HCT116 (cell line): ENCODE measurements around the gene FNDC3A. TPM values are rescaled to one million over a fixed set of nuclear protein-coding genes. Genes with fewer than 3 reads are reported as not detected.

ENCODE experiments used
- ATAC-seq: fragments of 200-7000 bp; cut with Tn5 transposase; 2 replicates; pipeline ENCODE4 v1.9.1; 2020; ENCODE audit warnings: mild to moderate bottlenecking, moderate library complexity
- BruUV-seq: library from RNA; stranded (reverse); fragments of 400-500 nt; replicated peaks from 2 replicates; lab custom pipeline; 2021; lab: Mats Ljungman, UMichigan
- CTCF ChIA-PET: fragments of 300-600 bp; sonication (Branson Sonifier 250); formaldehyde crosslinking; loops from one replicate; lab custom pipeline; 2021; ENCODE audit warnings: antibody characterized with exemption; lab: Charles Lee
- POLR2A ChIA-PET: fragments of 300-600, 350-600 bp; sonication (Branson Sonifier 250); formaldehyde crosslinking; loops from one replicate; lab custom pipeline; 2021; ENCODE audit warnings: antibody characterized with exemption; lab: Charles Lee
- RAD21 ChIA-PET, 2 experiments: fragments of 300-600 bp; sonication (Branson Sonifier 250); formaldehyde crosslinking; loops; one replicate each; lab custom pipeline; 2023; ENCODE audit warnings: low total read pairs in 2 of 2; ENCODE audit not compliant: uncharacterized antibody in 2 of 2, unreplicated experiment in 2 of 2, low non-redundant PET in 1 of 2; lab: Charles Lee
- DNase-seq: peaks from one replicate; pipeline ENCODE4 v3.0.0-alpha.2; 2010; ENCODE audit warnings: low read depth, low spot score
- H2AFZ ChIP-seq: fragments of 200-600 bp; shearing (Covaris generic), sonication (generic); 2 replicates; pipeline ENCODE4 v1.6.1; 2017; ENCODE audit warnings: low read depth, mixed run types, mixed read lengths, antibody characterized with exemption, low read length; ENCODE audit not compliant: poor library complexity, severe bottlenecking
- H3K27ac ChIP-seq: 2 replicates; pipeline ENCODE4 v1.5.1; 2012; ENCODE audit warnings: low read depth, low read length
- H3K27me3 ChIP-seq: fragments of 200-600 bp; sonication (generic); 2 replicates; pipeline ENCODE4 v1.6.1; 2016; ENCODE audit warnings: mixed run types, low read length, mixed read lengths; ENCODE audit not compliant: insufficient read depth
- H3K36me3 ChIP-seq, 2 experiments: fragments of 200-500 bp in 1 of 2; fragments of 200-600 bp in 1 of 2; sonication (Bioruptor generic) in 1 of 2; sonication (generic) in 1 of 2; 2 replicates each; pipeline versions ENCODE4 v1.5.1 to v1.6.1; 2014 to 2016; ENCODE audit warnings: low read length in 2 of 2, inconsistent platforms in 1 of 2, mixed read lengths in 1 of 2, mixed run types in 1 of 2; ENCODE audit not compliant: insufficient read depth in 2 of 2, control insufficient read depth in 1 of 2
- H3K4me1 ChIP-seq, 2 experiments: fragments of 200-600 bp in 1 of 2; sonication (generic) in 1 of 2; 2 replicates each; pipeline versions ENCODE4 v1.5.1 to v1.6.1; 2012 to 2017; ENCODE audit warnings: low read length in 2 of 2, inconsistent platforms in 1 of 2, mild to moderate bottlenecking in 1 of 2, mixed read lengths in 1 of 2, mixed run types in 1 of 2, moderate library complexity in 1 of 2; ENCODE audit not compliant: insufficient read depth in 2 of 2, control insufficient read depth in 1 of 2
- H3K4me2 ChIP-seq: fragments of 200-600 bp; sonication (generic); 2 replicates; pipeline ENCODE4 v1.6.1; 2017; ENCODE audit warnings: mixed run types, low read length, mixed read lengths
- H3K4me3 ChIP-seq, 2 experiments: fragments of 200-600 bp in 1 of 2; sonication (generic) in 1 of 2; replicated peaks in 1 of 2; 2 replicates each; pipeline ENCODE4 v1.5.1; 2011 to 2016; ENCODE audit warnings: low read length in 2 of 2, control low read depth in 1 of 2, low read depth in 1 of 2, mild to moderate bottlenecking in 1 of 2, mixed read lengths in 1 of 2, mixed run types in 1 of 2
- H3K79me2 ChIP-seq: fragments of 200-600 bp; sonication (generic); 2 replicates; pipeline ENCODE4 v1.6.1; 2017; ENCODE audit warnings: mild to moderate bottlenecking, mixed run types, low read length, moderate library complexity, mixed read lengths; ENCODE audit not compliant: insufficient read depth
- H3K9ac ChIP-seq: fragments of 200-600 bp; sonication (generic); 2 replicates; pipeline ENCODE4 v1.6.1; 2016; ENCODE audit warnings: low read length, mixed read lengths
- H3K9me2 ChIP-seq: fragments of 200-600 bp; sonication (generic), shearing (Covaris generic); 2 replicates; pipeline ENCODE4 v1.6.1; 2017; ENCODE audit warnings: mixed run types, mild to moderate bottlenecking, moderate library complexity; ENCODE audit not compliant: insufficient read depth
- H3K9me3 ChIP-seq, 2 experiments: fragments of 200-500 bp in 1 of 2; fragments of 200-600 bp in 1 of 2; sonication (Bioruptor generic) in 1 of 2; sonication (generic) in 1 of 2; 2 replicates each; pipeline ENCODE4 v1.6.1; 2014 to 2017; ENCODE audit warnings: low read length in 2 of 2, mixed read lengths in 2 of 2, inconsistent platforms in 1 of 2, low read depth in 1 of 2, mild to moderate bottlenecking in 1 of 2, mixed run types in 1 of 2, moderate library complexity in 1 of 2; ENCODE audit not compliant: control insufficient read depth in 1 of 2, insufficient read depth in 1 of 2
- H4K20me1 ChIP-seq: fragments of 200-600 bp; sonication (generic), shearing (Covaris generic); 2 replicates; pipeline ENCODE4 v1.6.1; 2017; ENCODE audit warnings: mixed run types, mild to moderate bottlenecking, moderate library complexity; ENCODE audit not compliant: insufficient read depth
- CBX3 ChIP-seq: IDR thresholded peaks from 2 replicates; pipeline ENCODE4 v1.6.1; 2012; ENCODE audit warnings: low read depth
- EGR1 ChIP-seq: IDR thresholded peaks from 2 replicates; pipeline ENCODE4 v1.6.1; 2012; ENCODE audit warnings: low read depth
- ELF1 ChIP-seq: IDR thresholded peaks from 2 replicates; pipeline ENCODE4 v1.6.1; 2012; ENCODE audit warnings: low read depth, borderline replicate concordance
- EZH2phosphoT487 ChIP-seq: fragments of 200-600 bp; IDR thresholded peaks from 2 replicates; pipeline ENCODE4 v1.6.1; 2018; ENCODE audit warnings: antibody characterized with exemption, borderline replicate concordance
- FOSL1 ChIP-seq: IDR thresholded peaks from 2 replicates; pipeline ENCODE4 v1.6.1; 2012; ENCODE audit warnings: low read depth
- JUND ChIP-seq: IDR thresholded peaks from 2 replicates; pipeline ENCODE4 v1.6.1; 2012
- POLR2A ChIP-seq: IDR thresholded peaks from 2 replicates; pipeline ENCODE4 v1.7.0; 2011; ENCODE audit warnings: borderline replicate concordance; ENCODE audit not compliant: insufficient read depth, insufficient read length; ENCODE audit errors: extremely low read depth
- POLR2AphosphoS5 ChIP-seq: IDR thresholded peaks from 2 replicates; pipeline ENCODE4 v1.6.1; 2011; ENCODE audit warnings: mild to moderate bottlenecking, low read depth, low read length, moderate library complexity
- SIN3A ChIP-seq: IDR thresholded peaks from 2 replicates; pipeline ENCODE4 v1.6.1; 2012; ENCODE audit warnings: low read depth
- SP1 ChIP-seq: IDR thresholded peaks from 2 replicates; pipeline ENCODE4 v1.6.1; 2012; ENCODE audit warnings: low read depth
- SRF ChIP-seq: IDR thresholded peaks from 2 replicates; pipeline ENCODE4 v1.6.1; 2012; ENCODE audit warnings: low read depth
- TCF7L2 ChIP-seq: IDR thresholded peaks from 2 replicates; pipeline ENCODE4 v1.7.0; 2011; ENCODE audit warnings: borderline replicate concordance, inconsistent platforms; ENCODE audit not compliant: insufficient read depth, insufficient read length; ENCODE audit errors: extremely low read depth
- ZFX ChIP-seq: fragments of 450-650 bp; IDR thresholded peaks from 2 replicates; pipeline ENCODE4 v1.6.1; 2017
- ZNF274 ChIP-seq: fragments of 200-500 bp; sonication (Bioruptor generic); IDR thresholded peaks from 2 replicates; pipeline ENCODE4 v1.6.1; 2014; ENCODE audit warnings: mild to moderate bottlenecking, low read depth, low read length, inconsistent platforms
- intact Hi-C: fragments of 100-400 bp; cut with micrococcal nuclease; formaldehyde crosslinking; loops from 2 replicates; pipeline ENCODE4 v1.10.0; 2022
- total RNA-seq: library from RNA; stranded (reverse); gene quantifications from one replicate; pipeline ENCODE4 v1.2.1, GENCODE V29; 2021; ENCODE audit not compliant: unreplicated experiment
- TF ChIP-seq, protein P1 (sequence below), 3 experiments: fragments of 200-600 bp in 1 of 3; sonication (generic) in 1 of 3; IDR thresholded peaks in 2 of 3; conservative IDR thresholded peaks in 1 of 3; 2 replicates each; pipeline ENCODE4 v1.5.1; 2012 to 2017; ENCODE audit warnings: low read depth in 2 of 3, low read length in 2 of 3, antibody characterized with exemption in 1 of 3, borderline replicate concordance in 1 of 3, control low read depth in 1 of 3, mild to moderate bottlenecking in 1 of 3, mixed read lengths in 1 of 3, mixed run types in 1 of 3, moderate library complexity in 1 of 3; ENCODE audit not compliant: insufficient read depth in 1 of 3
- TF ChIP-seq, protein P2 (sequence below): IDR thresholded peaks from 2 replicates; pipeline ENCODE4 v1.6.1; 2012

Gene FNDC3A
- total RNA-seq, 1 experiment from 2014 or later: 30.5 TPM

DNA sequence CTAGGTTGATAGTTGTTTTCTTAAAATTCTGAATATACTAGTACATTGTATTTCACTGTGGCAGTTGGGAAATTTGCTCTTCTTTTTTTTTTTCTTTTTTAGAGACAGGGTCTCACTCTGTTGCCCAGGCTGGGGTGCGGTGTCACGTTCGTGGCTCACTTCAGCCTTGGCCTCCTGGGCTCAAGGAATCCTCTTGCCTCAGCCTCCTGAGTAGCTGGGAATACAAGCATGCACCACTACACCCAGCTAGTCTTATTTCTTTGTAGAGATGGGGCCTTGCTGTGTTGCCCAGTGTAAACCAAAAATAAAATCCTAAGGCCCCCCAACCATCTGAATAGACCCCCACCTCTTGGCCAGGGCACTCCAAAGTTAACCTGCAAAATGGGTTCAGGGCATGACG, 79.3 kb downstream of the FNDC3A start:
- H3K4me2 ChIP-seq: no peak overlapping the region
- no peak for DNase-seq
- intact Hi-C loops: no loop called here
- no peaks in the 10 kb centered on the region; the same call in 1 of the 2 replicates for H3K9me2 ChIP-seq
- no peak overlapping the region for H3K27ac ChIP-seq
- no peak overlapping the region for H2AFZ ChIP-seq
- RAD21 ChIA-PET: no interaction called here
- no peak for ATAC-seq
- H3K79me2 ChIP-seq: no peaks in the 10 kb centered on the region
- H3K27me3 ChIP-seq: no peaks in the 10 kb centered on the region
- H3K4me3 ChIP-seq: no peak overlapping the region
- H3K36me3 ChIP-seq: no peaks in the 10 kb centered on the region
- CTCF ChIA-PET: no interaction called here
- POLR2A ChIA-PET: no interaction called here
- no peaks in the 10 kb centered on the region for H3K9me3 ChIP-seq
- H4K20me1 ChIP-seq: no peaks in the 10 kb centered on the region
- TF ChIP-seq POLR2A (no peak), EZH2phosphoT487 (no peak), ELF1 (no peak), ZNF274 (no peak), SIN3A (no peak), POLR2AphosphoS5 (no peak), SP1 (no peak), TCF7L2 (no peak), EGR1 (no peak), SRF (no peak), JUND (no peak), FOSL1 (no peak), ZFX (no peak), CBX3 (no peak)
- TF ChIP-seq, protein P1, sequence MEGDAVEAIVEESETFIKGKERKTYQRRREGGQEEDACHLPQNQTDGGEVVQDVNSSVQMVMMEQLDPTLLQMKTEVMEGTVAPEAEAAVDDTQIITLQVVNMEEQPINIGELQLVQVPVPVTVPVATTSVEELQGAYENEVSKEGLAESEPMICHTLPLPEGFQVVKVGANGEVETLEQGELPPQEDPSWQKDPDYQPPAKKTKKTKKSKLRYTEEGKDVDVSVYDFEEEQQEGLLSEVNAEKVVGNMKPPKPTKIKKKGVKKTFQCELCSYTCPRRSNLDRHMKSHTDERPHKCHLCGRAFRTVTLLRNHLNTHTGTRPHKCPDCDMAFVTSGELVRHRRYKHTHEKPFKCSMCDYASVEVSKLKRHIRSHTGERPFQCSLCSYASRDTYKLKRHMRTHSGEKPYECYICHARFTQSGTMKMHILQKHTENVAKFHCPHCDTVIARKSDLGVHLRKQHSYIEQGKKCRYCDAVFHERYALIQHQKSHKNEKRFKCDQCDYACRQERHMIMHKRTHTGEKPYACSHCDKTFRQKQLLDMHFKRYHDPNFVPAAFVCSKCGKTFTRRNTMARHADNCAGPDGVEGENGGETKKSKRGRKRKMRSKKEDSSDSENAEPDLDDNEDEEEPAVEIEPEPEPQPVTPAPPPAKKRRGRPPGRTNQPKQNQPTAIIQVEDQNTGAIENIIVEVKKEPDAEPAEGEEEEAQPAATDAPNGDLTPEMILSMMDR (IDR thresholded peaks at IDR 0.05 in 2 of 3, conservative IDR thresholded peaks at IDR 0.05 in 1 of 3; ENCODE audit: borderline replicate concordance in 1 of 3, insufficient read depth in 1 of 3, low read depth in 2 of 3, low read length in 2 of 3): no peak
- TF ChIP-seq, protein P2, sequence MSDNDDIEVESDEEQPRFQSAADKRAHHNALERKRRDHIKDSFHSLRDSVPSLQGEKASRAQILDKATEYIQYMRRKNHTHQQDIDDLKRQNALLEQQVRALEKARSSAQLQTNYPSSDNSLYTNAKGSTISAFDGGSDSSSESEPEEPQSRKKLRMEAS: no peak
- no TSS peak for BruUV-seq
- no peak overlapping the region for H3K9ac ChIP-seq
- peaks cover 0 to 8% of the 10 kb centered on the region in 2 experiments; a peak in 1 of 4 replicates for H3K4me1 ChIP-seq
